Tibial artery (tissue), 4 donors: Measurements from ENCODE around the gene PTPRG.
A peak's percentile ranks its signal among the peaks of the same experiment; 100 is the strongest.

Source experiments
- DNase-seq, 2 donors: peaks; one replicate each; pipeline ENCODE4 v3.0.0-alpha.2; 2019
- H3K27ac ChIP-seq, 2 donors: fragments of 200-600 bp; sonication (generic) in 1 of 2; 1 replicate in 1 of 2; 2 replicates in 1 of 2; pipeline ENCODE4 v1.5.1; 2018 to 2019; ENCODE audit warnings: mild to moderate bottlenecking in 1 of 2
- H3K27me3 ChIP-seq, 2 donors: fragments of 200-600 bp; sonication (generic) in 1 of 2; one replicate each; pipeline versions ENCODE4 v1.5.1 to v1.6.0; 2016 to 2019
- H3K36me3 ChIP-seq, 3 donors: fragments of 200-600 bp; sonication (generic) in 2 of 3; one replicate each; pipeline ENCODE4 v1.5.1; 2016 to 2019; ENCODE audit warnings: mild to moderate bottlenecking in 2 of 3
- H3K4me1 ChIP-seq, 4 donors: fragments of 200-600 bp; sonication (generic) in 2 of 4; 1 replicate in 3 of 4; 2 replicates in 1 of 4; pipeline ENCODE4 v1.5.1; 2016 to 2019
- H3K4me3 ChIP-seq, 2 donors: fragments of 200-600 bp; sonication (generic) in 1 of 2; 1 replicate in 1 of 2; 2 replicates in 1 of 2; pipeline ENCODE4 v1.5.1; 2018 to 2019; ENCODE audit warnings: mild to moderate bottlenecking in 2 of 2
- H3K9me3 ChIP-seq, 3 donors: fragments of 200-600 bp; sonication (generic) in 1 of 3; one replicate each; pipeline ENCODE4 v1.5.1; 2016 to 2019
- CTCF ChIP-seq, 2 experiments: fragments of 200-600 bp in 1 of 2; fragments of 450-650 bp in 1 of 2; IDR thresholded peaks; one replicate each; pipeline ENCODE4 v1.5.1; 2017 to 2019; ENCODE audit warnings: antibody characterized with exemption in 2 of 2, mild to moderate bottlenecking in 1 of 2, moderate library complexity in 1 of 2
- intact Hi-C: fragments of 100-400 bp; cut with DNase I; formaldehyde crosslinking; loops from one replicate; pipeline ENCODE4 v1.15.0; 2023; ENCODE audit warnings: low total_unique reads

Gene PTPRG

GRCh38 chr3:62188681-62189375, 627.5 kb downstream of the PTPRG start:
- Histone ChIP-seq H3K4me3 (peak overlapping the region in 1 of 2 donors; percentile 15), H3K9me3 (no peaks in the 10 kb centered on the region), H3K27me3 (no peaks in the 10 kb centered on the region), H3K4me1 (peaks cover 0 to 37% (median 19%) of the 10 kb centered on the region in 4 donors), H3K36me3 (peaks cover 14 to 21% (median 19%) of the 10 kb centered on the region in 3 donors), H3K27ac (peak overlapping the region; percentile 51 to 60)
- TF ChIP-seq CTCF (IDR thresholded peaks at IDR 0.05): peak; percentile 77 to 88
- DNase-seq: peak; percentile 74 to 85
- intact Hi-C loops: loop anchor here (1.0 kb wide), 1 partner anchor 624 kb away; no protein-coding TSS in a partner anchor

GRCh38 chr3:62189376-62189698, 628.0 kb downstream of the PTPRG start:
- Histone ChIP-seq H3K27ac (peak overlapping the region in 1 of 2 donors; percentile 51), H3K9me3 (no peaks in the 10 kb centered on the region), H3K36me3 (peaks cover 19 to 26% (median 24%) of the 10 kb centered on the region in 3 donors), H3K4me1 (peaks cover 0 to 33% (median 16%) of the 10 kb centered on the region in 4 donors), H3K4me3 (no peak overlapping the region), H3K27me3 (no peaks in the 10 kb centered on the region)
- DNase-seq: no peak
- TF ChIP-seq CTCF (IDR thresholded peaks at IDR 0.05): no peak
- intact Hi-C loops: loop anchor here (1.0 kb wide), 1 partner anchor 624 kb away; no protein-coding TSS in a partner anchor

- intact Hi-C loops: no loop called here
- peaks cover 0 to 13% (median 8%) of the 10 kb centered on the region in 4 donors for H3K4me1 ChIP-seq
- peaks cover 36 to 55% (median 41%) of the 10 kb centered on the region in 3 donors for H3K36me3 ChIP-seq
- H3K4me3 ChIP-seq: no peak overlapping the region
- TF ChIP-seq CTCF (IDR thresholded peaks at IDR 0.05): no peak
- H3K9me3 ChIP-seq: no peaks in the 10 kb centered on the region
- no peak overlapping the region for H3K27ac ChIP-seq
- H3K27me3 ChIP-seq: no peaks in the 10 kb centered on the region
- no peak for DNase-seq
These were observed 631.5 kb downstream of the PTPRG start for GRCh38 chr3:62192891-62193290.

- peaks cover 0 to 6% (median 3%) of the 10 kb centered on the region in 4 donors for H3K4me1 ChIP-seq
- H3K36me3 ChIP-seq: peaks cover 36 to 55% (median 41%) of the 10 kb centered on the region in 3 donors
- no peak overlapping the region for H3K27ac ChIP-seq
- no peak for TF ChIP-seq CTCF (IDR thresholded peaks at IDR 0.05)
- H3K4me3 ChIP-seq: no peak overlapping the region
- intact Hi-C loops: no loop called here
- no peaks in the 10 kb centered on the region for H3K9me3 ChIP-seq
- no peaks in the 10 kb centered on the region for H3K27me3 ChIP-seq
- no peak for DNase-seq
These were observed 632.4 kb downstream of the PTPRG start for GRCh38 chr3:62193586-62194345.

GRCh38 chr3:62197350-62198012, 636.1 kb downstream of the PTPRG start:
- H3K27ac ChIP-seq: no peak overlapping the region
- no peak for DNase-seq
- no peak overlapping the region for H3K4me3 ChIP-seq
- no peaks in the 10 kb centered on the region for H3K27me3 ChIP-seq
- no peaks in the 10 kb centered on the region for H3K4me1 ChIP-seq
- H3K36me3 ChIP-seq: peaks cover 29 to 44% (median 39%) of the 10 kb centered on the region in 3 donors
- TF ChIP-seq CTCF (IDR thresholded peaks at IDR 0.05): no peak
- no peaks in the 10 kb centered on the region for H3K9me3 ChIP-seq
- intact Hi-C loops: no loop called here
